Measurements from ENCODE around the gene MCUR1.
"Not testable (repeated sequence)": the region's sequence is repeated elsewhere in the genome, so short reads cannot be mapped to it uniquely, and the experiment has no call there.

MCUR1 gene

DNA sequence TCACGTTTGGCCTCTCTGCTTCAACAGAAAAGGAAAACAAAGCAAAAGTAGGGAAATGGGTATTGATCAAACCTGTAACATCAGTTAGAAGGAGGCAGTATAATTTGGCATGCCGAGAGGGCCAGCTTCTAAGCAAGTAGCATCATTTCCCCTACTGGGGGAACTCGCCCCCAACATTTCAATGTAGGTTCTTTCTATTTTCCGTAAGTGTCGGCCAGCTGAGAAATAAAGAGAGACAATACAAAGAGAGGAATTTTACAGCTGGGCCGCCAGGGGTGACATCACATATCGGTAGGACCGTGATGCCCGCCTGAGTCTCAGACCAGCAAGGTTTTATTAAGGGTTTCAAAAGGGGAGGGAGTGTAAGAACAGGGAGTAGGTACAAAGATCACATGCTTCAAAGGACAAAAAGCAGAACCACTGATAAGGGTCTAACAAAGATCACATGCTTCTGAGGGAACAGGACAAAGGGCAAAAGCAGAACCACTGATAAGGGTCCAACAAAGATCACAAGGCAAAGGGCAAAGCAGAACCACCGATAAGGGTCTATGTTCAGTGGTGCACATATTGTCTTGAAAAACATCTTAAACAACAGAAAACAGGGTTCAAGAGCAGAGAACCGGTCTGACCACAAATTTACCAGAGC lies 14.4 kb upstream of the MCUR1 start:
- not testable (repeated sequence) for DNase-seq

DNA sequence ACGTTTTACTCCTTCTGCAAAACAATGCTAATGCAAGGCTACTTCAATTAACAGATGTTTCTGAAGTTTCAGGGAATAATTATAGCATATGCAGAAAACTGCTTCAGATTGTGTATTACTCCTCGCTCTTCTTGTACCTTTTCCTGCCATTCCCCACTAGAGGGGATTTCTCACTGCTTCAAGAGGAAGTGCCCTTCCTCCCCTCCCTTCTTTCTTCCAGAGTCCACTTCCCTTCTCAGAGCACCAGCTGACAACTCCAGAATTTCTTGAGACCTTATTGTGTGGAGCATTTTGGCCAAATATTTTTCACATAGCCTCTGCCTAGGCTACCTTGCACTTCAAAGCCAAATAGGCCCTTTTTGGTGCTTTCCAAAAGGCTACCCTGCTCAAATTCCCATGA lies 12.7 kb upstream of the MCUR1 start:
- no peak for DNase-seq

DNA sequence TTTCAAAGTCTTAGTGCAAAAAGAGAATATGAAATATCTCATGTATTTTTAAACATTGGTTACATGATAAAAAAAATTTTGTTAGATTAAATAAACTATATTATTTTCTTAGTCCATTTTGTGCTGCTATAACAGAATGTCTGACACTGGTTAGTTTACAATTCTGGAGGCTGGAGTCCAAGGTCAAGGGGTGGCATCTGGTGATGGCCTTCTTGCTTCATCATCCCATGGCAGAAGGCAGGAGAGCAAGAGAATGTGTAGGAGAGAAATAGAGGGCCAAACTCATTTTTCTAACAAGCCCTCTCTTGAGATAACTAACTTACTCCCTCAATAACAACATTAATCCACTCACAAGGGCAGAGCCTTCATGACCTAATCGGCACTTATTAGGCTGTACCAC lies 11.5 kb upstream of the MCUR1 start:
- DNase-seq, result no peak

DNA sequence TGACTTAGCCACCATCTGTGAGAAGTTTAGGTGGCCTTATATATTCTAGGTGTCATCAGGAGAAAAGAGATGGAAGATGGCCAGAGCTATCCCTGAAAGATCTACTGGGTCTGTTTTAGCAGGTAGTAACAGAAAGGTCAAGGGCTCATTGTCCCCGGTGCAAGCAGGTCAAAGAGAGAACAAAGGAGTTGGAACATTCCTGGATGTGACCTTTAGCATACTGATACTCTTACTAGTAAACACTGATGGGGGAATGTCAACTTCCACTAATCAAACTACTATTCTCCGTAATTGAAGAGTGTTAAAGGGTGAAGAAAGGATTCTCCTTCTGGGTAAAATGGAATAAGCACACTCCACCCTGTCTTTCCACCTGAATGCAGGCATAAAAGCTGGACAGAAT lies 4.0 kb upstream of the MCUR1 start:
- no peak for DNase-seq

DNA sequence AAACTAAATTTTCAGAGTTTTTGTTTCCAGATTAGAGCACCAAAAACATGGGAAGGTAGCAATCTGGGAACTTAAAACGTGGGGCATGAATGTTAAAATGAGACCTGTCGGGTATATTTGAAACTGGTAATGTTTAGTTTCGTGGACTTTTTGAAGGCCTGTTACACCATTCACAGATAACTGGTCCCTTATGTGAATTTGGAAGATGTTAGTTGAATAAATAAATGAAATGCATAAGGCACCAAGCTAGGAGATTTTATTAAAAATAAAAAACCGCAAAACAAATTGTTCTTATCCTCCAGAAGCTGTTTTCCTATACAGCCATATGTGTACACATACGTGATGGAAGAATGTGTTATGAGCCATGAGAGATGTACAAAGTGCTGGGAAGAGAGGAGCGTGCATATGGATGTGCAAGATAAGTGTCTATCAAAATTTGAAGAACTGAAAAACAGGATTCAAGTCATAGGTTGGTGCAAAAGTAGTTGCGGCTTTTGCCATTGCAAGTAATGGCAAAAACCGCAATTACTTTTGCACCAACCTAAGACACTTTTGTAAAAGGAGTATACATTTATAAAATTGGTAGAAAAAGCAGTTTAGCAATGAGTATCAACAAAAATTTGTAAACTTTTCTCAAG lies 700 bp upstream of the MCUR1 start:
- no peak for DNase-seq

DNA sequence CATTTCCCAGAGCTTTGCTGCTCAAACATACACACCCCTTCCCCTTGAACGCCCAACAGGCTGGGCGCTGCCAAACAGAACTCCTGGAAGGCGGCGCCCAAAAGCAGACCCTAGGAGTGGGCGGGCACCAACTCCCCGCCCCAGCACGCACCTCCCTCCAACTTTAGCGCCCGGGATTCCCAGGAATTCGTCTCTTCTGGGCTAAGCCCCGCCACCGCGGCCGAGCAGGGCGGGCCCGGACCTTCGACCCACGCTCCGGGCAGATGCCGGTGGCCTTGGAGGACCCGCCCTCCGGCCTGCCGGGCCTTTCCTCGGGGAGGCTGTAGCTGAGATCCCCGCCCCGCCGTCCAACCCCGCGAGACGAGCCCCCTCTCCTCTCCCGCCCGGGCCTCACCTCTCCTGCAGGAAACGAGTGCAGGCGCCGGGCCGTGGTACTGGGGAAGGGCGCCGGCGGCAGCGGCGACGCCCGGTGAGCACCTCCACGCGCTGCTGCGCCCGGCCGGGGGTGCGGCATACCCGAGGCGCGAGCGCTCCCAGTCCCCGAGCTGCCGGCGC lies 659 bp downstream of the MCUR1 start:
- DNase-seq, result no peak

DNA sequence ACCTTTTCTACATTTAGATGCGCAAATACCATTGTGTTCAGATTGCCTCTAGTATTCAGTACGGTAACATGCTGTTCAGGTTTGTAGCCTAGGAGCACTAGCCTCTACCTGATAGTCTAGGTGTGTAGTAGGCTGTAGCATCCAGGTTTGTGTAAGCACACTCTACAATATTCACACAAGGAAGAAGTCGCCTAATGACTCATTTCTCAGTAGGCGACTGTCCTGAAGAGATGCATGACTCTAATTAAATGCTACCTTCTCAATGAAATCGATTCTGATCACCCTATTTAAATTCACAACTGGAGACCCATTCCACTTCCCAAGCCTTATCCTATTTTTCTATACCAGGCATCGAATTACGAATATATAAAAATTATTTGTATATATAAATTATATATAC lies 1.3 kb downstream of the MCUR1 start:
- DNase-seq, result peak; percentile 34

DNA sequence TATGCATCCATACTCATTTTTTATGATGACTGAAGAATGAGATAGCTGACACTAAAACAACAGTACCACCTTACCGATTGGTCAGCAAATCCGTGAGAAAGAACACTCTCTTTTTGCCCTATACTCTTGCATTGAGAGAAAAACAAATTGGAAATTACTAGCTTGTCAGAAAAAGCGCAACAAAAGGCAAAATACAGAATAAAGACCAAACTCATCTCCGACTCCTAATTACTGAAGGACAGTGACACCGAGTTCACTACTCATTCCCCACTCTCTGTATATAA lies 2.1 kb downstream of the MCUR1 start:
- no peak for DNase-seq

DNA sequence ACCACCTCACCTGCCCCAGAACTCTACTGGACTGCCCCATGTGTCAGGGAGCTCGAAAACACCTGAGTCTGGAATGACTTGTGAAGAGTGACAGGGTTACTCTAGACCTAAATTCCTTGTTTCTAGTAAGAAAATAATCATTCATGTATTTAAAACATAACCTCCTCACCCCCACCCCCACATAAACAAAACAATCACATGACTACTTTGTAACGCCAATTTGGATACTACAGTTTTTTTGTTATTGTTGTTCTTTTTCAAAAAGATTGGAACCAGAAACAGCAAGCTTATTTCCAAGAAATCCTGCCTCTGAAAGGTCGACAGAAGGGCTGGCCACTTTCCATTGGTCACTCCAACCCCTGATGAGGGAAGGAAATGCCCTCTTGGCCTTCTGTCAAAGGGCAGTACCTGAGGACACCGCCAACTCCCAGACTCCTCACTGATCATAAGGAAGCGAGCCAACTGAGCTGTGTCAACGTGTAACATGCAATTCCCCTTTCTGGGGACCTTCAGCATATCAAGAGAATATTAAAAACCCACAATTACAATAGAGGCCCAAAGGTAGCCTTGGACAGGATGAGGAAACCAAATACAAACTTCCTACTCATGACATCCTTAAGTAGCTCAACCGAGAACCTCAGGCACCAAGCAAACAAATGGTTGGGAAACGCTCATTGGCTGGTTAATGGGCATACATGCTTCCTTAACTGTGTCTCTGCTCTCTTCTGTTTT lies 2.6 kb downstream of the MCUR1 start:
- DNase-seq, result no peak

DNA sequence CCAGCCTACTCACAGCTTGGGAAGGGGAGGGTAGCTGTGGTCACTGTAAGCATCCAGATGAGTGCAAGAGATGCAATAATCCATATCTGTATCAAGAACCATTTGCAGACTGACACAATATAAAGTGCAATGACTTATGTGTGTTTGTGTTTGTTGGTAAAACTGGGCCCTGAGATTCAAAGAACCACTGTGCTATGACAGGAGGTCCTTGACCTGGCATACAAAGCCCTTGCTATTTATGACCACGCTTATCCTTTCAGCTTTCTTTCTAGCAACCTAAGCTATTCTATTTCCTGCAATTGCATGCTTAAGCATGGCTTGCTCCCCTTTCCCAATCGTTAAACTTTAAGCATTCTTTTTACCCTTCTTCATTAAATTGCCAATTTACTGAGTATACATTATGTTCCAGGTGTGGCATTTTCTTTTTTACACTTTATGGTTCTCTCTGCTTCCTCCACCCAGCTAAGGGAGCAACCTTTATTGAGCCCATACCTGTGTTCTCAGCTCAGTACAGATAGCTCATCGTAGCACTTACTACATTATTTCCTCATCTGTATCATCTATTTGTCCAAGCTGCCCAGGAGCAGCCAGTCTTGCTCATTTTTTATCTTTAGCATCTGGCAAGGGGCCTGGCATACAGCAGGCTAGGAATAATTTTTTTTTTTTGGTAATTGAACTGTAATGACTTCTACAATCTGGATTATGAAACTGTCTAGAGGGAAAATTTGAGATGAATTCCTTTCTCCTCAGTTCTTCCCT lies 3.5 kb downstream of the MCUR1 start:
- DNase-seq, result no peak

DNA sequence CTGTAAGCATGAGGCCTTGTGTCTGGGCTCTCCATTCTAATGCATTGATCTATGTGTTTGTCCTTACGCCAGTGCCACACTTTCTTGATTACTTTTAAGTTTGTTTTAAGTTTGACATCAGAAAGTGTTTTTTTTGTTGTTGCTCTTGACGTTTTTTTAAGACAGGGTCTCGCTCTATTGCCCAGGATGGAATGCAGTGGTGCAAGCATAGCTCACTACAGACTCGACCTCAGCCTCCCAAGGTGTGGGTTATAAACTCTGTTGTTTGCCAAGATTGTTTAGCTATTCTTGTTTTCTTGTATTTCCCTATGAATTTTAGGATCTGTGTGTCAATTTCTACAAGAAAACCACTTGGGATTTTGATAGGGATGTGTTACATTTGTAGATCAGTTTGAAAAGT lies 5.6 kb downstream of the MCUR1 start:
- DNase-seq, result no peak

DNA sequence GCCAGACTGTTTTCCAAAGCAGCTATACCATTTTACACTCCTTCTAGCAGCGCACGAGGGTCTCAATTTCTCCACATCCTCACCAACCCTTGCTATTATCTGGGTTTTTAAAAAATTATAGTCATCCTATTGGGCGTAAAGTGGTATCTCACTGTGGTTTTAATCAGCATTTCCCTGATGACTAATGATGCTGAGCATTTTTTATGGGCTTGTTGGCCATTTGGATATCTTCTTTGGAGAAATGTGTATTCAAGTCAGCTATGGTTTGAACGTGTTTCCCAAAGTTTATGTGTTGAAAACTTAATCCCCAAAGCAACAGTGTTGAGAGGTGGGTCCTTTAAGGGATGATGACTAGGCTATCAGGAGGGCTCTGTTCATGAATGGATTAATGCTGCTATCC lies 6.7 kb downstream of the MCUR1 start:
- DNase-seq, result no peak

DNA sequence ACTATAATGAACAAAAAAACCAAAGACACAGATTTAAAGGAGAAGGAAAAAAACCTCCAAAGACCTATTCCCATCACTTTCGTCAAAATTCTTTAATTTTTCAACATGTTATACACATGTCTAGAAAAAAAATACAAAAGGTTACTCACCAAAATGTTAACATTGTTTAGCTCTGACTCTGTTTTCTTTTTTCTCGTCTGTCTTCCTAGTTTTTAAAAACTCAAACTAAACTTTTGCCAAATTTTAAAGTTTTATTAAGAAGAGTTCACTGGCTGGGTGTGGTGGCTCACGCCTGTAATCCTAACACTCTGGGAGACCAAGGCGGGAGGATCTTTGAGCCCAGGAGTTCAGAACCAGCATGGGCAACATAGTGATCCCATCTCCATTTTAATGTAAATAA lies 10.8 kb downstream of the MCUR1 start:
- no peak for DNase-seq

DNA sequence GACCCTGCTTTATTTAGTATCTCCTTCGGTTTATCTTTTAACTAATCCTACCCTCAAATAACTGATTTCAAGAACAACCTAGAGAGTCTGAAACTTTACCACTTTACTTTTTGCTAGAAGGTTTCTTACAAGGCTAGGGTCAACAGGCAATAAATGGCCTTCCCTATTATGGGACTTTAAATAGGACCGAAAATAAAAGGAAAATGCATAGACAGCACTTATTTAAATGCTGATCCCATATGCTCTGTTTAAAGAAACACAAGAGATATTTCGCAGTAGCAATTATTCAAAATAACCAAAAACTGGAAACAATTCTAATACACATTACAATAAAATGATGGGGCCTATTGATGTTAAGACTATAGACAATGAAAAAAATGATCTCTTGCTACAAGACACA lies 13.7 kb downstream of the MCUR1 start:
- no peak for DNase-seq

DNA sequence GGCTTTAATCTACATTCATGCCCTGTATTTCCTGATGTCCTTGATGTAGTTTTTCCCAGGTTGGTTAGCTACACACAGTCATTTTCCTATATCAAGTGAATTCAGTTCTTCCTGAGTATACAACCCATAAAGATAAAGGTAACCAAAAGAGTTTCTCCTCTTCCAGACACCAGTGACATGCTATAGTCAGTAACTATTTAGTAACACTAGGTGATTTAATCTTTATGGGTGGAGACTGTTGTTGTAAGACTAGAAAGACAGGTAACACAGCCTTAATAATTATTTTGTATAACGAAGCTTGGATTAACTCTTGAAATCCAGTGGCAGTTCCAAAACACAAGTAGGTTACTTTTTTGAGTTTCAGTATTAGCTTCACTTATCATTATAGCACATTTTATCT lies 17.6 kb downstream of the MCUR1 start:
- DNase-seq, result no peak

DNA sequence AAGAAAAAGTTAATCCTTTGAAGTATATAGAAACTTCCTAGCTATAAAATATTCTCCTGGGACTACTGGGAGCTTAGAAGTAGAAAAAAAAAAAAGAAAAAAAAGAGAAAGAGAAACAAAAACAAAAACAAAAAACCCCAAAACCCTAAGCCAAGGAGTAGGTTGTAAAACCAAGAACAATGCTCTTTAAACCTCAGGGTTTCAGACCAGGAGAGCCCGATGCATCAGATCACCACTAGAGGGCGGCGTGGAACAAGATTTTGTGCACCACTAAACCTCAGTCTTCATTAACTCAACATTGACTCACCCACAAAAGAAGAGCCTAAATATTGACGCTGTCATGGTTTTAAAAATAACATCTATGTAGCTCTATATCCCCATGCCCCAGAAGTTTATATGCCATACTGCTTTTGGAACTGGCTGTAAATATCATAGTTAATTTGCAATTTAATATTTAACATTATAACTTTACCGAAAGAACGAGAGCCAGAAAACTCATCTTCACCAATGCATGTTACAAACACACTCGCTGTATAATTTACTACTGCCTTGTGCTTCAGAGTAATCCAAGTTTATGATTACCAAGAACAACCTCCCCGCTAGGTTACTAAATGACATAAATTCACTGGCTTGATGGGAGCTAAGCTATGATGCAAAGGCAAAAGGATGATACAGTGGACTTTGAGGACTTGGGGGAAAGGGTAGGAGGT lies 19.2 kb downstream of the MCUR1 start:
- peak; percentile 93 for DNase-seq

DNA sequence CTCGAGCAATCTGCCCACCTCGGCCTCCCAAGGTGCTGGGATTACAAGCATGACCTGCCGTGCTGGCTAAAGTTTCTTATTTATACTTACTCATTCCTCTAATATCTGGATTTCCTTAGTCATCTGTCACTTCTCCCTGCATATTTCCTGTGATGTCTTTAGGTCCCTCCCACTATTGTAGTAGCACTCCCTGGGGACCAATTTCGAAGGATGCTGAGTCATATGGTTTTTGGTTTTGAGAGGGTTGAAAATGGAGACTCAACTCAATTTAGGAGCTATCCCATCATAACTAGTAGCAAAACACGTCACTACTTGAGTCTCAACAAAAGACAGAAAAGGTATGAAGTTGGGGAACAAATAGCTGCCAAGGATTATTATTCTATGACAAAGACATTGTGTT lies 20.2 kb downstream of the MCUR1 start:
- peak; percentile 86 for DNase-seq

DNA sequence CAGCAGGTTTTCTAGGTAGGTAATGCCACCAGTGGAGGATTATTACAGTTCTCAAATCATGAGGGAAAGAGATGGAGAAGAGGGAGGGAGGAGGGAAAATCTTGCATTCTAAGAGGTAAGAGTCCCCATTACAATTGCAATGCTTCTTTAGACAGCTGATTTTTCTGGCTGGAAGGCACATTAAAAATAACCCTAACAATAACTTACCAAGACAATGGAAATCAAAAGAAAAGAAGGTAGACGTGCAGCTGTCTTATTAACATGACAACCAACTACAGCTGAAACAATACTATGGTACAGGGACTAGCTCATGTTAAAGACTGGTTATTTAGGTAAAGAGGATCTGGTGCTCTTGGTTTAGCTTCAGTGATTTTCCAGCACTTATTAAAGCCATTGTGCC lies 24.6 kb downstream of the MCUR1 start:
- DNase-seq, result no peak

DNA sequence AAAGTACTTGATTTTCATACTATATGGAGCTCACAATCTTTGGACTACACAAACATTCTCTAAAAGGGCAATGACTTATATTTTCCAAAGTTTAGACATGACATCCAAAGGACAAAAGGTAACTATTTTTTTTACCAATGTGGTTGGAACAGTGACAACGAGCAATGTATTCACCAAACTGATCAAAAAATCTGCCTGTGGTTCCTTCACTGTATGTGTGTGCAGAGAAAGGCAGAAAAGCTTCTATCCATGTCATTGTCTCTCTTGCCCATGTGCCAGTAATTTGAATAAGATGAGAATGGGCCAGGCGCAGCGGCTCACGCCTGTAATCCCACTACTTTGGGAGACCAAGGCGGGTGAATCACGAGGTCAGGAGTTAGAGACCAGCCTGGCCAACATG lies 25.5 kb downstream of the MCUR1 start:
- DNase-seq, result peak; percentile 10

DNA sequence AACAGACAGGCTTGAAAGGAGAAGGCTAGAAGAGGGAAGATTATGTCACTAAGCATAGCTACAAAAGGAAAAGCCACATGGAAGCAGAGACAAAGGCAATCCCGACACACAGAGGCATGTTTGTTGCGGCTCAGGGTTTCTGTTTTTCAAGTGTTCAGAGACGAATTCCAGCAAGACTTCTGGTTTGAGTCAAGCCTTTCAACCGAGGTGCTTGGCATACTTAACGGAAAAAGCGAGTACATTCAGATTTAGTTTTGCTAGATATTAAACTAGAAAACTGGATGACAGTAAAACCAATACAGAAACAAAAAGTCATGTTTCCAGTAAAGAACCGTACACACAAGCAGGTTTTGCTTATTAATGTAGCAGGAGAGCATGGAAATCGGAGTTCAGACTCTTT lies 27.2 kb downstream of the MCUR1 start:
- DNase-seq, result peak; percentile 75

DNA sequence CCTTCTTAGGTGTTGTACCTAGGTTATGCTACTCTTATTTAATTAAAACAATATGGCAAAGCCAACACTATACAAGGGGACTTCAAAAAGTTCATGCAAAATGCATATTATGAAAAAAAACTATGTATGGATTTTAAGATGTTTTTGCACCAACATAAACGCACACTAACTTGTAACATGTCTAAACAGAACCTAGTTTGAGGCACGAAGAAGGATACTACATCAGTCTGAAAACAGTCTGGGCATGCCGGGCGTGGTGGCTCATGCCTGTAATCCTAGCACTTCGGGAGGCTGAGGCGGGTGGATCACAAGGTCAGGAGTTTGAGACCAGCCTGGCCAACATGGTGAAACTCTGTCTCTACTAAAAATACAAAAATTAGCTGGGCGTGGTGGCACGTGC lies 34.2 kb downstream of the MCUR1 start:
- not testable (repeated sequence) for DNase-seq

DNA sequence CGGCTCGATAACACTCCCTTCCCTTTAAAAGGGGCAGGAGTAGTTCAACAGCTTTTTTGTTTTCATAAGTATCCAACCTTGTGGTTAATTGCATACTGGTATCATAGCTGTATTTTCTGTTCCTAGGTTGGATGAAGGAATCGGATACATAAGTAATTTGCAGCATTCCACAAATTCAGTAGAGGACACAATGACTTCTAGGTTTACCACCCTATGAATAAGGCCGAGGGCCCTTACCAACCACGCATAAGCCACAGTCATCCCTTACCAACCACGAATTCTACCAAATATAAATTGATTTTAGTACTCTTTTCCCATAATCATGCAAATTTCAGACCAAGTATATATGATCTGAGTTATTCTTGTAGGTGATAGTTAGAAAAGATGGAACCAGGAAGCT lies 36.3 kb downstream of the MCUR1 start:
- no peak for DNase-seq

DNA sequence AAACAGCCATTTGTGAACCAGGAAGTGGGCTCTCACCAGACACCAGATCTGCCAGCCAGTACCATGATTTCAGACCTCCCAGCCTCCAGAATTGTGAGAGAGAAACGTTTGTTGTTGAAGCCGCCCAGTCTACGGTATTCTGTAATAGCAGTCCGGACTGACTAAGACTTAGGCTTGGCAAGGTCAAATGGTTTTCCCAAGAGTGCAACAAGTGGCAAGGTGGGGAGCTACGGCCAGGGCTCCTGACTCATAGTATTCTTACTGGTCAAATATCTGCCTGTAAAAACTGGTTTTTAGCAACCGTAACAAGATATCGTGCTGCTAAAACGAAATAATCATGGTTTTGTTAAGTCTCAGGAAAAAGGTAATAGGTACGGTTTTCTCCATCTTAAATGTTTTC lies 37.8 kb downstream of the MCUR1 start:
- no peak for DNase-seq
